GM23338 (cell line): ENCODE results near the gene FKBP6. TPM values are rescaled to one million over a fixed set of nuclear protein-coding genes. Genes with fewer than 3 reads are reported as not detected.

Experiments used
- ATAC-seq: fragments of 200-7000 bp; cut with Tn5 transposase; 3 replicates; pipeline ENCODE4 v1.9.1; 2020
- DNase-seq: peaks from one replicate; pipeline ENCODE4 v3.0.0-alpha.2; 2015; ENCODE audit warnings: low spot score
- H2AFZ ChIP-seq: fragments of 200-600 bp; sonication (generic); 2 replicates; pipeline ENCODE4 v1.8.0; 2016; ENCODE audit warnings: antibody characterized with exemption, mild to moderate bottlenecking, moderate library complexity
- H3F3A ChIP-seq: fragments of 200-600 bp; sonication (generic); replicated peaks from 2 replicates; pipeline ENCODE4 v1.8.0; 2017; ENCODE audit warnings: antibody characterized with exemption, mixed run types, low read depth
- H3K27ac ChIP-seq: fragments of 200-600 bp; sonication (generic); 2 replicates; pipeline ENCODE4 v1.6.1; 2016; ENCODE audit warnings: low read depth
- H3K27me3 ChIP-seq: fragments of 200-600 bp; sonication (generic); 2 replicates; pipeline ENCODE4 v1.8.0; 2016; ENCODE audit warnings: mild to moderate bottlenecking, mixed run types, moderate library complexity; ENCODE audit not compliant: insufficient read depth
- H3K36me3 ChIP-seq: fragments of 200-600 bp; sonication (generic); 2 replicates; pipeline ENCODE4 v1.8.0; 2016; ENCODE audit warnings: mild to moderate bottlenecking; ENCODE audit not compliant: insufficient read depth
- H3K4me1 ChIP-seq: fragments of 200-600 bp; sonication (generic); 2 replicates; pipeline ENCODE4 v1.8.0; 2016; ENCODE audit warnings: mild to moderate bottlenecking, moderate library complexity; ENCODE audit not compliant: insufficient read depth
- H3K4me2 ChIP-seq: fragments of 200-600 bp; sonication (generic); 2 replicates; pipeline ENCODE4 v1.7.1; 2017; ENCODE audit warnings: mixed run types
- H3K4me3 ChIP-seq: fragments of 200-600 bp; sonication (generic); 2 replicates; pipeline ENCODE4 v1.6.1; 2016; ENCODE audit warnings: mixed run types
- H3K79me2 ChIP-seq: fragments of 200-600 bp; sonication (generic); replicated peaks from 2 replicates; pipeline ENCODE4 v1.8.0; 2017; ENCODE audit warnings: mild to moderate bottlenecking; ENCODE audit not compliant: insufficient read depth
- H3K9me2 ChIP-seq: fragments of 200-600 bp; sonication (generic); 2 replicates; pipeline ENCODE4 v1.8.0; 2017; ENCODE audit not compliant: insufficient read depth
- H4K20me1 ChIP-seq: fragments of 200-600 bp; sonication (generic); replicated peaks from 2 replicates; pipeline ENCODE4 v1.8.0; 2017; ENCODE audit warnings: mild to moderate bottlenecking; ENCODE audit not compliant: insufficient read depth
- H3K27ac Mint-ChIP-seq: 2 replicates; pipeline ENCODE4 v1.8.0; 2020; ENCODE audit warnings: inconsistent platforms, mild to moderate bottlenecking, moderate library complexity, mixed read lengths
- H3K27me3 Mint-ChIP-seq: 3 replicates; pipeline ENCODE4 v1.8.0; 2022; ENCODE audit warnings: low read depth, mild to moderate bottlenecking, moderate library complexity, mixed read lengths, inconsistent platforms; ENCODE audit not compliant: insufficient read depth, poor library complexity
- H3K36me3 Mint-ChIP-seq: 3 replicates; pipeline ENCODE4 v1.8.0; 2021; ENCODE audit warnings: low read depth, mild to moderate bottlenecking, inconsistent platforms, moderate library complexity, mixed read lengths
- H3K4me1 Mint-ChIP-seq: 3 replicates; pipeline ENCODE4 v1.8.0; 2020; ENCODE audit warnings: mild to moderate bottlenecking, inconsistent platforms, mixed read lengths
- H3K4me3 Mint-ChIP-seq: 3 replicates; pipeline ENCODE4 v1.8.0; 2021; ENCODE audit warnings: moderate library complexity, mild to moderate bottlenecking, inconsistent platforms, mixed read lengths
- H3K9me3 Mint-ChIP-seq: 3 replicates; pipeline ENCODE4 v1.8.0; 2020; ENCODE audit warnings: moderate library complexity, mild to moderate bottlenecking, inconsistent platforms, mixed read lengths
- CREB1 ChIP-seq: fragments of 250-450 bp; sonication (Bioruptor Pico); IDR thresholded peaks from 2 replicates; pipeline ENCODE4 v1.5.0; 2020; ENCODE audit warnings: low read depth, mild to moderate bottlenecking, moderate library complexity
- CTCF ChIP-seq, 2 experiments: fragments of 200-600 bp in 1 of 2; sonication (generic) in 1 of 2; conservative IDR thresholded peaks; 2 replicates each; pipeline versions ENCODE4 v1.5.1 to v1.6.1; 2016 to 2017; ENCODE audit warnings: antibody characterized with exemption in 2 of 2, low read depth in 2 of 2, mild to moderate bottlenecking in 2 of 2, moderate library complexity in 1 of 2
- ETS1 ChIP-seq: IDR thresholded peaks from 2 replicates; pipeline ENCODE4 v1.6.1; 2016; ENCODE audit warnings: antibody characterized with exemption
- EZH2 ChIP-seq: fragments of 200-600 bp; sonication (generic); IDR thresholded peaks from one replicate; pipeline ENCODE4 v1.8.0; 2017; ENCODE audit warnings: antibody characterized with exemption, mild to moderate bottlenecking, low read depth; ENCODE audit not compliant: unreplicated experiment
- EZH2phosphoT487 ChIP-seq: fragments of 200-600 bp; sonication (generic); IDR thresholded peaks from one replicate; pipeline ENCODE4 v1.8.1; 2018; ENCODE audit warnings: antibody characterized with exemption; ENCODE audit not compliant: unreplicated experiment
- JUNB ChIP-seq: IDR thresholded peaks from one replicate; pipeline ENCODE4 v1.6.1; 2016; ENCODE audit warnings: antibody characterized with exemption; ENCODE audit not compliant: unreplicated experiment
- NANOG ChIP-seq: IDR thresholded peaks from 2 replicates; pipeline ENCODE4 v1.6.1; 2016; ENCODE audit warnings: antibody characterized with exemption, borderline replicate concordance
- POLR2AphosphoS5 ChIP-seq: IDR thresholded peaks from 2 replicates; pipeline ENCODE4 v1.6.1; 2016; ENCODE audit warnings: antibody characterized with exemption, low read depth
- REST ChIP-seq: IDR thresholded peaks from one replicate; pipeline ENCODE4 v1.6.1; 2018; ENCODE audit warnings: antibody characterized with exemption; ENCODE audit not compliant: unreplicated experiment
- STAT1 ChIP-seq: IDR thresholded peaks from one replicate; pipeline ENCODE4 v1.6.1; 2016; ENCODE audit warnings: antibody characterized with exemption; ENCODE audit not compliant: unreplicated experiment
- ZNF114 ChIP-seq: fragments of 250-450 bp; sonication (Bioruptor Pico); IDR thresholded peaks from 2 replicates; pipeline ENCODE4 v1.5.0; 2020; ENCODE audit warnings: mild to moderate bottlenecking, moderate library complexity
- ZNF331 ChIP-seq: fragments of 250-450 bp; sonication (Bioruptor Pico); IDR thresholded peaks from 2 replicates; pipeline ENCODE4 v1.5.0; 2020; ENCODE audit warnings: low read depth, mild to moderate bottlenecking, moderate library complexity
- ZNF462 ChIP-seq: fragments of 250-450 bp; sonication (Bioruptor Pico); IDR thresholded peaks from 2 replicates; pipeline ENCODE4 v1.5.0; 2020; ENCODE audit warnings: mild to moderate bottlenecking, moderate library complexity
- polyA plus RNA-seq: library from polyadenylated mRNA; unstranded; fragments of >200 nt; fragmentation: Nextera tagmentation; extraction: Ambion mirVana; gene quantifications from 2 replicates; pipeline ENCODE4 v1.2.1, GENCODE V29; 2016
- total RNA-seq: library from RNA; depleted of rRNA; stranded (reverse); fragments of >200 nt; shearing (Covaris generic); gene quantifications from 2 replicates; pipeline ENCODE4 v1.2.3, GENCODE V29; 2014

FKBP6 gene
- total and polyA plus RNA-seq, 2 experiments from 2014 or later = 0.15 TPM; not detected in 1

- H3K27ac ChIP-seq = no peak overlapping the region
- Mint-ChIP-seq H3K4me3 (no peak overlapping the region), H3K27ac (no peak overlapping the region), H3K4me1 (peaks cover 14% of the 10 kb centered on the region), H3K27me3 (peaks cover 3% of the 10 kb centered on the region), H3K9me3 (peaks cover 8% of the 10 kb centered on the region), H3K36me3 (peaks cover 3% of the 10 kb centered on the region; the same call in 2 of the 3 replicates)
- no peaks in the 10 kb centered on the region for H3K79me2 ChIP-seq
- no peaks in the 10 kb centered on the region for H3K36me3 ChIP-seq
- H3F3A ChIP-seq = no peaks in the 10 kb centered on the region
- H2AFZ ChIP-seq = peak overlapping the region; percentile 23
- no peaks in the 10 kb centered on the region for H4K20me1 ChIP-seq
- ATAC-seq (peak; percentile 30; the same call in 2 of the 3 replicates), DNase-seq (peak; percentile 40)
- no peak for TF ChIP-seq STAT1
- no peak for TF ChIP-seq JUNB
- no peak for TF ChIP-seq EZH2
- TF ChIP-seq NANOG = no peak
- no peak for TF ChIP-seq CREB1 (CRISPR knock-in tag)
- TF ChIP-seq ZNF331 = no peak
- TF ChIP-seq CTCF (conservative IDR thresholded peaks at IDR 0.05; ENCODE audit: low read depth in 2 of 2) = no peak
- TF ChIP-seq ZNF462 (CRISPR knock-in tag) = no peak
- TF ChIP-seq POLR2AphosphoS5 = no peak
- TF ChIP-seq ZNF114 (CRISPR knock-in tag) = no peak
- no peak for TF ChIP-seq ETS1
- TF ChIP-seq REST = no peak
- no peak for TF ChIP-seq EZH2phosphoT487
- no peaks in the 10 kb centered on the region for H3K4me1 ChIP-seq
- H3K9me2 ChIP-seq = no peaks in the 10 kb centered on the region
- H3K4me2 ChIP-seq = no peak overlapping the region
- H3K27me3 ChIP-seq = no peaks in the 10 kb centered on the region
- H3K4me3 ChIP-seq = no peak overlapping the region
These were observed 23.6 kb downstream of the FKBP6 start for GRCh38 chr7:73351447-73352167.
